ENCODE results near the gene MYO3B.

- TF ChIP-seq CTCF (IDR thresholded peaks at IDR 0.05) (no peak), EP300 (IDR thresholded peaks at IDR 0.05; ENCODE audit: low read depth) (no peak), POLR2A (IDR thresholded peaks at IDR 0.05) (no peak)
Measured at GRCh38 chr2:170139276-170139967, 38.5 kb upstream of the MYO3B start.
